WTC11 (cell line): ENCODE results near the gene LZTS2.

Experiments
- ARID4B ChIP-seq: sonication (generic); formaldehyde crosslinking; IDR thresholded peaks from 2 replicates; pipeline ENCODE4 v1.8.0; 2023; ENCODE audit warnings: missing genetic modification reagents, mild to moderate bottlenecking, borderline replicate concordance
- ATF6 ChIP-seq: sonication (generic); formaldehyde crosslinking; IDR thresholded peaks from 2 replicates; pipeline ENCODE4 v1.8.1; 2023; ENCODE audit warnings: mild to moderate bottlenecking, missing genetic modification reagents
- CDX4 ChIP-seq: fragments of 250-450 bp; sonication (Bioruptor Pico); IDR thresholded peaks from 2 replicates; pipeline ENCODE4 v1.9.0; 2021; ENCODE audit warnings: moderate library complexity, mild to moderate bottlenecking, inconsistent platforms, borderline replicate concordance
- CREM ChIP-seq: sonication (generic); formaldehyde crosslinking; IDR thresholded peaks from 2 replicates; pipeline ENCODE4 v1.8.1; 2022; ENCODE audit warnings: mild to moderate bottlenecking, missing genetic modification reagents, moderate library complexity
- CTCF ChIP-seq: fragments of 200-600 bp; IDR thresholded peaks from 2 replicates; pipeline ENCODE4 v1.8.0; 2022; ENCODE audit warnings: antibody characterized with exemption
- ESRRA ChIP-seq: sonication (generic); formaldehyde crosslinking; IDR thresholded peaks from 2 replicates; pipeline ENCODE4 v1.8.1; 2022; ENCODE audit warnings: mild to moderate bottlenecking, missing genetic modification reagents, borderline replicate concordance
- HMGXB4 ChIP-seq: sonication (generic); formaldehyde crosslinking; IDR thresholded peaks from 2 replicates; pipeline ENCODE4 v1.8.1; 2023; ENCODE audit warnings: mild to moderate bottlenecking, moderate library complexity, missing genetic modification reagents
- NR2C2 ChIP-seq: sonication (generic); formaldehyde crosslinking; IDR thresholded peaks from 2 replicates; pipeline ENCODE4 v1.8.0; 2022; ENCODE audit warnings: mild to moderate bottlenecking, missing genetic modification reagents
- TCF7 ChIP-seq: sonication (generic); formaldehyde crosslinking; IDR thresholded peaks from 2 replicates; pipeline ENCODE4 v1.8.0; 2022; ENCODE audit warnings: mild to moderate bottlenecking, low read depth, missing genetic modification reagents, moderate library complexity
- TP53 ChIP-seq: sonication (generic); formaldehyde crosslinking; IDR thresholded peaks from 2 replicates; pipeline ENCODE4 v1.8.1; 2023; ENCODE audit warnings: mild to moderate bottlenecking, missing genetic modification reagents
- USF2 ChIP-seq: sonication (generic); formaldehyde crosslinking; IDR thresholded peaks from 2 replicates; pipeline ENCODE4 v1.8.1; 2023; ENCODE audit warnings: mild to moderate bottlenecking, missing genetic modification reagents, moderate library complexity
- ZNF317 ChIP-seq: sonication (generic); formaldehyde crosslinking; IDR thresholded peaks from 2 replicates; pipeline ENCODE4 v1.8.1; 2023; ENCODE audit warnings: low read depth, mild to moderate bottlenecking, moderate library complexity, missing genetic modification reagents, borderline replicate concordance
- ZNF416 ChIP-seq: fragments of 250-450 bp; sonication (Bioruptor Pico); IDR thresholded peaks from 2 replicates; pipeline ENCODE4 v1.9.0; 2021; ENCODE audit warnings: mild to moderate bottlenecking, inconsistent platforms

- no peak for TF ChIP-seq CTCF
- TF ChIP-seq CDX4 = no peak
- TF ChIP-seq NR2C2 (CRISPR knock-in tag) = no peak
- no peak for TF ChIP-seq ZNF416 (CRISPR knock-in tag)
- TF ChIP-seq TCF7 (CRISPR knock-in tag) = no peak
- no peak for TF ChIP-seq ARID4B (CRISPR knock-in tag)
- TF ChIP-seq USF2 (CRISPR knock-in tag) = no peak
- no peak for TF ChIP-seq ZNF317
- TF ChIP-seq HMGXB4 (CRISPR knock-in tag) = no peak
- no peak for TF ChIP-seq TP53 (CRISPR knock-in tag)
- TF ChIP-seq ESRRA (CRISPR knock-in tag) = no peak
- TF ChIP-seq ATF6 (CRISPR knock-in tag) = no peak
- TF ChIP-seq CREM = no peak
Observed at GRCh38 chr10:101005869-101006567, 6.4 kb downstream of the LZTS2 start.
